CD4-positive, CD25-positive, alpha-beta regulatory T cell (primary cell): ENCODE data around the gene LRG1. TPM values are rescaled to one million over a fixed set of nuclear protein-coding genes. Genes with fewer than 3 reads are reported as not detected.

Experiments used
- ATAC-seq, 2 donors: fragments of 150-1000 bp; cut with Tn5 transposase; one replicate each; pipeline ENCODE4 v1.10.0; 2021; ENCODE audit warnings: low read depth in 2 of 2, moderate number of reproducible peaks in 2 of 2, moderate library complexity in 1 of 2
- DNase-seq, 3 donors: peaks; one replicate each; pipeline versions ENCODE4 v3.0.0 to v3.0.0-alpha.2; 2012 to 2022; ENCODE audit warnings: mixed read lengths in 1 of 3
- H3K27ac ChIP-seq: one replicate; pipeline ENCODE4 v1.7.0; 2013; ENCODE audit warnings: mild to moderate bottlenecking, low read length; ENCODE audit not compliant: insufficient read depth, poor library complexity, severe bottlenecking
- H3K27me3 ChIP-seq: one replicate; pipeline ENCODE4 v1.7.0; 2013; ENCODE audit warnings: low read length; ENCODE audit not compliant: control insufficient read depth, insufficient read depth
- H3K36me3 ChIP-seq: one replicate; pipeline ENCODE4 v1.7.0; 2013; ENCODE audit warnings: mild to moderate bottlenecking, low read length, moderate library complexity; ENCODE audit not compliant: control insufficient read depth, insufficient read depth
- H3K4me1 ChIP-seq: 2 replicates; pipeline ENCODE4 v1.7.0; 2013; ENCODE audit warnings: mild to moderate bottlenecking, low read length; ENCODE audit not compliant: insufficient read depth, control insufficient read depth, poor library complexity, severe bottlenecking
- H3K4me3 ChIP-seq: one replicate; pipeline ENCODE4 v1.7.0; 2013; ENCODE audit warnings: low read depth, mild to moderate bottlenecking, low read length, moderate library complexity
- H3K9me3 ChIP-seq, 2 experiments: 1 replicate in 1 of 2; 2 replicates in 1 of 2; pipeline ENCODE4 v1.7.0; 2013; ENCODE audit warnings: low read length in 2 of 2, mild to moderate bottlenecking in 1 of 2, moderate library complexity in 1 of 2; ENCODE audit not compliant: control insufficient read depth in 2 of 2
- H3K27ac Mint-ChIP-seq, 3 donors: one replicate each; pipeline ENCODE4 v1.8.0; 2020 to 2022; ENCODE audit warnings: mild to moderate bottlenecking in 3 of 3, mixed read lengths in 3 of 3, moderate library complexity in 2 of 3
- H3K27me3 Mint-ChIP-seq: one replicate; pipeline ENCODE4 v1.8.0; 2022; ENCODE audit warnings: mild to moderate bottlenecking, mixed read lengths
- H3K36me3 Mint-ChIP-seq: one replicate; pipeline ENCODE4 v1.8.0; 2020; ENCODE audit warnings: mixed read lengths
- H3K4me1 Mint-ChIP-seq, 4 donors: one replicate each; pipeline ENCODE4 v1.8.0; 2020 to 2022; ENCODE audit warnings: mixed read lengths in 4 of 4, mild to moderate bottlenecking in 1 of 4
- H3K4me3 Mint-ChIP-seq, 4 donors: one replicate each; pipeline ENCODE4 v1.8.0; 2020 to 2022; ENCODE audit warnings: mild to moderate bottlenecking in 4 of 4, mixed read lengths in 4 of 4, moderate library complexity in 3 of 4
- H3K9me3 Mint-ChIP-seq, 7 donors: one replicate each; pipeline ENCODE4 v1.8.0; 2020 to 2022; ENCODE audit warnings: mixed read lengths in 7 of 7, mild to moderate bottlenecking in 3 of 7, moderate library complexity in 2 of 7
- polyA plus RNA-seq, 4 donors: library from polyadenylated mRNA; unstranded; fragments of 300-500 nt; fragmentation: Illumina TruSeq; gene quantifications; one replicate each; pipeline ENCODE4 v1.2.3, GENCODE V29; 2021
- total RNA-seq: library from RNA; stranded (reverse); gene quantifications from one replicate; pipeline ENCODE4 v1.2.3, GENCODE V29; 2022

The LRG1 gene
- total RNA-seq (0.49 TPM), polyA plus RNA-seq (1 to 10 TPM in 3 of 4 donors, under 1 TPM in 1; 0.47 to 1.4 (median 1.2) TPM)

GRCh38 chr19:4539693-4540581, at the start of gene LRG1:
Gene LRG1, minus strand, starts transcription at chr19:4540036. Its CDS starts 23 bp downstream, at chr19:4540013.
- peak; percentile 48 to 49 for ATAC-seq
- H3K27ac ChIP-seq = no peak within 1 kb of the TSS

GRCh38 chr19:4588291-4588761, 48.5 kb upstream of the LRG1 start:
- H3K9me3 Mint-ChIP-seq = peaks cover 0 to 2% (median 0%) of the 10 kb centered on the region in 7 donors
- peaks cover 0 to 5% (median 2%) of the 10 kb centered on the region in 4 donors for H3K4me1 Mint-ChIP-seq
- no peaks in the 10 kb centered on the region for H3K36me3 Mint-ChIP-seq
- H3K27ac ChIP-seq = no peak overlapping the region
- H3K27ac Mint-ChIP-seq = no peak overlapping the region
- peaks cover 68% of the 10 kb centered on the region for H3K27me3 Mint-ChIP-seq
- no peaks in the 10 kb centered on the region for H3K9me3 ChIP-seq
- H3K27me3 ChIP-seq = peaks cover 8% of the 10 kb centered on the region
- no peak overlapping the region for H3K4me3 Mint-ChIP-seq
- H3K4me1 ChIP-seq = peaks cover 8% of the 10 kb centered on the region
- no peaks in the 10 kb centered on the region for H3K36me3 ChIP-seq
- ATAC-seq (no peak), DNase-seq (no peak)
- H3K4me3 ChIP-seq = no peak overlapping the region

More at GRCh38 chr19:4539693-4540581, at the start of gene LRG1:
- Histone ChIP-seq H3K27me3 (no peaks in the 10 kb centered on the region), H3K4me3 (peak within 1 kb of the TSS; percentile 56), H3K9me3 (no peaks in the 10 kb centered on the region), H3K4me1 (peaks cover 13% of the 10 kb centered on the region), H3K36me3 (no peaks in the 10 kb centered on the region)
- Mint-ChIP-seq H3K27me3 (peaks cover 4% of the 10 kb centered on the region), H3K9me3 (peaks cover 0 to 3% (median 0%) of the 10 kb centered on the region in 7 donors), H3K4me1 (peaks cover 0 to 19% (median 7%) of the 10 kb centered on the region in 4 donors), H3K4me3 (peak within 1 kb of the TSS; percentile 46 to 66 (median 54)), H3K27ac (peak within 1 kb of the TSS in 1 of 3 donors; percentile 9), H3K36me3 (no peaks in the 10 kb centered on the region)
- DNase-seq = peak in 1 of 3 donors; percentile 53

- H3K36me3 ChIP-seq = no peaks in the 10 kb centered on the region
- peaks cover 8% of the 10 kb centered on the region for H3K4me1 ChIP-seq
- no peak overlapping the region for H3K27ac ChIP-seq
- Mint-ChIP-seq H3K36me3 (no peaks in the 10 kb centered on the region), H3K4me1 (peaks cover 0 to 5% (median 3%) of the 10 kb centered on the region in 4 donors), H3K4me3 (no peak overlapping the region), H3K9me3 (peaks cover 0 to 2% (median 0%) of the 10 kb centered on the region in 7 donors), H3K27ac (no peak overlapping the region), H3K27me3 (peaks cover 71% of the 10 kb centered on the region)
- no peaks in the 10 kb centered on the region for H3K9me3 ChIP-seq
- ATAC-seq (no peak), DNase-seq (no peak)
- H3K27me3 ChIP-seq = peaks cover 8% of the 10 kb centered on the region
- H3K4me3 ChIP-seq = no peak overlapping the region
These were observed 47.7 kb upstream of the LRG1 start for GRCh38 chr19:4587527-4587926.

- Mint-ChIP-seq H3K36me3 (no peaks in the 10 kb centered on the region), H3K27me3 (peaks cover 72% of the 10 kb centered on the region), H3K9me3 (peaks cover 0 to 2% (median 0%) of the 10 kb centered on the region in 7 donors), H3K4me3 (no peak overlapping the region), H3K27ac (no peak overlapping the region), H3K4me1 (peaks cover 0 to 13% (median 4%) of the 10 kb centered on the region in 4 donors)
- Histone ChIP-seq H3K27ac (no peak overlapping the region), H3K36me3 (no peaks in the 10 kb centered on the region), H3K27me3 (peaks cover 14% of the 10 kb centered on the region), H3K4me1 (peaks cover 8% of the 10 kb centered on the region), H3K9me3 (no peaks in the 10 kb centered on the region), H3K4me3 (no peak overlapping the region)
- no peak for DNase-seq
- ATAC-seq = no peak
These were observed 46.9 kb upstream of the LRG1 start for GRCh38 chr19:4586691-4587090.

- peaks cover 14% of the 10 kb centered on the region for H3K27me3 ChIP-seq
- H3K4me3 ChIP-seq = no peak overlapping the region
- no peak overlapping the region for H3K27ac ChIP-seq
- H3K36me3 ChIP-seq = no peaks in the 10 kb centered on the region
- H3K4me1 ChIP-seq = peaks cover 8% of the 10 kb centered on the region
- Mint-ChIP-seq H3K27ac (no peak overlapping the region), H3K4me3 (no peak overlapping the region), H3K36me3 (no peaks in the 10 kb centered on the region), H3K9me3 (peaks cover 0 to 2% (median 0%) of the 10 kb centered on the region in 7 donors), H3K27me3 (peaks cover 68% of the 10 kb centered on the region), H3K4me1 (peaks cover 0 to 13% (median 4%) of the 10 kb centered on the region in 4 donors)
- no peak for DNase-seq
- no peaks in the 10 kb centered on the region for H3K9me3 ChIP-seq
- ATAC-seq = no peak
These were observed 46.4 kb upstream of the LRG1 start for GRCh38 chr19:4586245-4586644.

- Histone ChIP-seq H3K4me3 (no peak overlapping the region), H3K27me3 (peaks cover 14% of the 10 kb centered on the region)
- H3K27me3 Mint-ChIP-seq = peaks cover 63% of the 10 kb centered on the region
These were observed 45.7 kb upstream of the LRG1 start for GRCh38 chr19:4585556-4585955.

GRCh38 chr19:4584670-4585460, 45.0 kb upstream of the LRG1 start:
- H3K4me3 Mint-ChIP-seq = peak overlapping the region in 1 of 4 donors; percentile 69
- peaks cover 14% of the 10 kb centered on the region for H3K27me3 ChIP-seq

More at GRCh38 chr19:4585556-4585955, 45.7 kb upstream of the LRG1 start:
- Mint-ChIP-seq H3K4me3 (no peak overlapping the region), H3K4me1 (peaks cover 0 to 13% (median 4%) of the 10 kb centered on the region in 4 donors), H3K9me3 (peaks cover 0 to 2% (median 0%) of the 10 kb centered on the region in 7 donors), H3K27ac (no peak overlapping the region), H3K36me3 (no peaks in the 10 kb centered on the region)
- no peaks in the 10 kb centered on the region for H3K36me3 ChIP-seq
- no peak for ATAC-seq
- no peaks in the 10 kb centered on the region for H3K9me3 ChIP-seq
- no peak for DNase-seq
- H3K27ac ChIP-seq = no peak overlapping the region
- peaks cover 12% of the 10 kb centered on the region for H3K4me1 ChIP-seq

More at GRCh38 chr19:4584670-4585460, 45.0 kb upstream of the LRG1 start:
- DNase-seq (no peak), ATAC-seq (no peak)
- peaks cover 12% of the 10 kb centered on the region for H3K4me1 ChIP-seq
- Mint-ChIP-seq H3K9me3 (peaks cover 0 to 2% (median 0%) of the 10 kb centered on the region in 7 donors), H3K27me3 (peaks cover 62% of the 10 kb centered on the region), H3K27ac (no peak overlapping the region), H3K36me3 (no peaks in the 10 kb centered on the region), H3K4me1 (peaks cover 0 to 13% (median 4%) of the 10 kb centered on the region in 4 donors)
- no peaks in the 10 kb centered on the region for H3K9me3 ChIP-seq
- H3K4me3 ChIP-seq = no peak overlapping the region
- H3K36me3 ChIP-seq = no peaks in the 10 kb centered on the region
- no peak overlapping the region for H3K27ac ChIP-seq
